NCI-H146 treated with DMSO at 0.1 percent for 48 hours (cell line): ENCODE data around the gene ACTA1.
"Not testable (repeated sequence)": the region's sequence is repeated elsewhere in the genome, so short reads cannot be mapped to it uniquely, and the experiment has no call there.

Experiments used
- DNase-seq: peaks from one replicate; lab custom pipeline; 2025; ENCODE audit not compliant: unreplicated experiment; lab: John Stamatoyannopoulos, UW

Gene ACTA1

GRCh38 chr1:229434005-229434640 is at the start of gene ACTA1:
Gene ACTA1, minus strand, starts transcription at chr1:229434094. Its CDS starts 979 bp downstream, at chr1:229433115.
- DNase-seq = no peak

DNA sequence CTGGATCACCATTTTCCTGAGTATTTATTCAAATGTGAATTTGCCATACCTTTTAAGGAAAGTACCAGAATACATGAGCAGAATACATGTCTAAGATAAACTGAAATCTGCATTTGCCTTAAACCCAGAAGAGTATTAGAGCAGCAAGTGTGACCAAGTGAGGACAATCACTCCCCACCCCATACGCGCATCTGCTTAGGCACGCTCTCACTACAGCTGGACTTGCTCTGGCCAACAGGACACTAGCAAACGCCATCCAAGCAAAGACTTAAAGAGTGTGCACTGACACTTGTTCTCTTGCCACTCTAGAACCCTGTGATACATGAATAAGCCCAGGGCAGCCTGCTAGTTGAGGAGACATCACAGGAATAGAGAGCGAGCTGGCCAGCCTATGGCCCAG is 48.6 kb upstream of the ACTA1 start:
- no peak for DNase-seq

DNA sequence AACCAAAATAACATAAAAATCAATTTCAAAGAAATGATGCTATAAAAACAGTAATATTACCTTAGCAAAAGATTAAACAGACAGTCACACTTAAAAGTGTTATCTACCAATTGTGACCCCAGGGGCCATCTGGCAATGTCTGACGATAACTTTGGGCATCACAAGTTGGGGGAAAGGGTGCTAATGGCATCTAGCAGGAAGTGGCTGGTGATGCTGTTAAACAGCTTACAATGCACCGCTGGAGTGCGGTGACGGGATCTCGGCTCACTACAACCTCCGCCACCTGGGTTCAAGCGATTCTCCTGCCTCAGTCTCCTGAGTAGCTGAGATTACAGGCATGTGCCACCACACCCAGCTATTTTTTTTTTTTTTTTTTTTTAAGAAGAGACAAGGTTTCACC is 46.6 kb upstream of the ACTA1 start:
- DNase-seq = no peak

DNA sequence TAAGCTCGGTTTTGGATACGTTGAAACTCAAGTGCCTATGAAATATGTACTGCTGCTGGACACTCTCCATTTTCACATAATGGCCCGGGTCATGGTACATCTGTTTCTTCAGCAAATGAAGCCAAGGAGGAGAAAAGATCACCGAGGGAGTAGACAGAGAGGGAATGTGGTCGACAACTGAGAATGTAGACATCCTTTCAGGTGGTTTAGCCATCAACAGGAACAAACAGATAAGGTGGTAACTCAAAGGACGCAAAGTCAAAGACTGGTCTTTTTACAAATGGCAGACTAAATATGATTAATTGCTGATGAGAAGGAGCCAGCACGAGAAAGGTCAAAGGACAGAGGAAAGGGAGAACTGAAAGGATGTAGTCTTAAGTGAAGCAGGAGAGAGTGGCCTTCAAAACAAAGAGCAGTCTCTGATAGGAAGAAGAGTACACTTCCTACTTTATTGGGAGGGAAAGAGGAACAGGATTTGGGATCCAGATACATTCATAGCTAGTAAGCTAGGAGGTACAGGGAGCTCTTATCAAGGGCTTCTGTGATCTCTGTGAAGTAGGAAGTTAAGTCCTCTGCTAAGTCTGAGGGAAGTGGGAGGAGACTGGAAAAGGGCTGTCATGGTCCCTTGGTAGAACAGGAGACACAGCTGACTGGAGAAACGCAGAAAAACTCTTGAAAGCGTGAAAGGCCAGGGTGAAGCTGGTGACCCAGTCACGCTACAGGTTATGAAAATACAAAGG is 45.9 kb upstream of the ACTA1 start:
- no peak for DNase-seq

- no peak for DNase-seq
Measured at GRCh38 chr1:229478852-229479251, 45.0 kb upstream of the ACTA1 start.

DNA sequence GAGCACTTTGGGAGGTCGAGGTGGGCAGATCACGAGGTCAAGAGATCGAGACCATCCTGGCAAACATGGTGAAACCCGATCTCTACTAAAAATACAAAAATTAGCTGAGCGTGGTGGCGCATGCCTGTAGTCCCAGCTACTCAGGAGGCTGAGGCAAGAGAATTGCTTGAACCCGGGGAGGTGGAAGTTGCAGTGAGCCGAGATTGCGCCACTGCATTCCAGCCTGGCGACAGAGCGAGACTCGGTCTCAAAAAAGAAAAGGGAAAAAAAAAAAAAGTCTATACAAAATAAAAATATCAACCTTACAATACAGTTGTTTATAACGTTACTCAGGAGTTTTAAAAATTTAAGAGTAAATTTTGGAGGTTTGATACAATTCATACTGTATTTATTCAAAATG is 42.0 kb upstream of the ACTA1 start:
- DNase-seq = not testable (repeated sequence)

- DNase-seq = no peak
Measured at GRCh38 chr1:229474509-229474908, 40.6 kb upstream of the ACTA1 start.

- DNase-seq = no peak
Measured at GRCh38 chr1:229471175-229471574, 37.3 kb upstream of the ACTA1 start.

DNA sequence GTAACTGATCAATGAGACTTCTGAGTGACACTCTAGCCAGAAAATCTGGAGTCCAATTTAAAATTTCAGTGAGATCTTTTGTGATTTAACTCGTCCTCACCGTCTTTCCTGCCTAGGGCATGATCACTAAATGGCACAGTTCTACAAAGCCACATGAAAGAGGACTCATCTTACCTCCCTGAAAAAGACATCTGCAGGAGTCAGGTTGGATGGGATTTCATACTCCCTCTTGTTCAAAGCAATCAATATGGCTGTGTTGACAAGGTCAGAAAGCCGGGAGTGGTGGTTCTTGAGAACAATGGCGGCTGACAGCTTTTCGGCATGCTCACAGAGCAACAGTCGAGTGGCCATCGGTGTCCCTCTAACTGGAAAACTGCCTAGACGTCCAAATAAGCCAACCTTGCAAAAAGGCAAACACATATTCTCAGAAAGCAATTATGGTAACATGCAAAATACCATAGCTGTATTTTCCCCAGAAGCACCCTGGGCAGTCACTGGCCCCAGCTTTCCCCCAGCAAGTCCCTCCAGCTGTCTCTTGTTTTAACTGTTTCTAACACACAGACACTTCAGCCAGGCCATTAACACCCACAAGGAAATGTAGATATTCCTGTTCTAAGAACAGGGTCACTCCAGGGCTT is 36.6 kb upstream of the ACTA1 start:
- peak; percentile 53 for DNase-seq

GRCh38 chr1:229466887-229467286 is 33.0 kb upstream of the ACTA1 start:
- no peak for DNase-seq

DNA sequence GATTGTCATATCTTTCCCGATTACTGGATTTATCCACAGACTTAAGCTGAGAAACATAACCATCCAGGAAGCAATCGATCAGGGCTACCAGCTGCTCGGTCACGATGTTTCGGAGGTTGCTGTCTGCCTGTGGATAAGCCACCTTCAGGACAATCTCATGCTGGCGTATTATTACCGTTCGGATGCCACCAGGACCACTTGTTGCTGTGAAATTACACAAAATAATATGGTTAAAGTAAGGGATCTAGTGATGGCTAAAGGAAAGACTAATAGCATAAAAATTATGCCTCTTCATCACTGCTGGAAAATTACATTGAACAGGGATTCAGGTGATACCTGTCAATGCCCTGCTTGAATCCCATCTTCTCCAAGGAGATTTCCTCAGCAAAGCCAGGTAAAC is 30.8 kb upstream of the ACTA1 start:
- no peak for DNase-seq

GRCh38 chr1:229461032-229461668 is 27.3 kb upstream of the ACTA1 start:
- no peak for DNase-seq

DNA sequence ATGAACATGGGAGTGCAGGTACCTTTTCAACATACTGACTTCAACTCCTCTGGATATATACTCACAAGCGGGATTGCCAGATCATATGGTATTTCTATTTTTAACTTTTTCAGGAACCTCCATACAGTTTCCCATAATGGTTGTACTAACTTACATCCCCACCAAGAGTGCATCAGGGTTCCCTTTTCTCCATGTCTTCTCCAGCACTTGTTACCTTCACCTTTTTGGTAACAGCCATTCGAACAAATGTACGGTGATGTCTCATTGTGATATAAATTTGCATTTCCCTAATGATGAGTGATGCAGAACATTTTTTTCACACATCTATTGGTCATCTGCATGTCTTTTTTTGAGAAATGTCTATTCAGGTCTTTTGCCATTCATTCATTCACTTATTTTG is 25.9 kb upstream of the ACTA1 start:
- no peak for DNase-seq

DNA sequence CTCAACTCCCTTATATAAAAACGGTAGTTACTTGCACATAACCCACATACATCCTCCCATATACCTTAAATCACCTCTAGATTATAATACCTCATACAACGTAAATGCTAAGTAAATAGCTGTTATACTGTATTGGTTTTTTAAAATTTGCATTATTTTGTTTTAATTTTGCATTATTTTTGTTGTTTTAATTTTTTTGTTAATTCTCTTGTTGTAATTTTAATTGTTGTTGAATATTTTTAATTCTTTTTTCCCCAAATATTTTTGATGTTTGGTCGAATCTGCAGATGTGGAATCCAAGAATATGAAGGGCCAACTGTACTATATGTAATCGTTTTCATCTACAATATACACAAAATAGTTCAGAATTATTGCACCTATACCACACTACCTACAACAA is 23.5 kb upstream of the ACTA1 start:
- DNase-seq = no peak

DNA sequence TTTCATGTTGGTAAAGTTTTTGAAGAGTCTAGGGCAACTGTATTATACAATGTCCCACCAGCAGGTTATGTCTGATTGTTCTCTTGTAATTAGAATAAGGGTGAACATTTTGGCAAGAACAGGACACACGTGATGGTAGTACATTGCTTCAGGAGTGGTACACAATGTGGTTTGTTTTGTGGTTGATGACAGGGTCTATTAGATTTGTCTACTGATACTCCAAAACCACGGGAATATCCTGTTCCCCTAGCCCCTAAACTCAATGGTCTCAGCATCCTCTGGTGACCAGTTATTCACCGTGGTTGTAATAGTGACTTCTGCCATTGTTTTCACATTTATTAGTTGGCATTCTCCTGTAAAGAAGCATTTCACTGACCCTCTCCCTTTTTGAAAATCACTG is 22.1 kb upstream of the ACTA1 start:
- DNase-seq = no peak

DNA sequence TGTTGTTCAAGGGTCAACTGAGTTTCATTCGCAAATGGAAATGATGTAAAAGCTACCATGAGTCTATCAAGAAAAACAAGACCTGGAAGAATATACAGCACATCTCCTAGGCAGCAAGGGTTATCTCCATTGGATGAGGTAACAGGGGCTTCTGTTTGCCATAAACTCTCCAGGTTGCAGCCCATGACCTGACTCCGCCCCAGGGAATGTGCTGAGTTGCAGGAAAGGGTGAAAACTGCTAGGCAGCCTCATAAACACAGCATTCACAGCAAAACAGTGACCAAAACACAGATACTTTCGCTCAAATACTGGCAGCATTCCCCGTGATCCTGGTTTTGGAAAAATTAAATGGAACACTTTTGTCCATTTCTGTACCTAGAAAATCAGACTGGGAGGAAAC is 20.2 kb upstream of the ACTA1 start:
- no peak for DNase-seq

- peak; percentile 10 for DNase-seq
Measured at GRCh38 chr1:229452956-229453801, 19.3 kb upstream of the ACTA1 start.

- DNase-seq = no peak
Measured at GRCh38 chr1:229448845-229449244, 15.0 kb upstream of the ACTA1 start.

GRCh38 chr1:229448354-229448753 is 14.5 kb upstream of the ACTA1 start:
- no peak for DNase-seq

- no peak for DNase-seq
Measured at GRCh38 chr1:229447809-229448252, 13.9 kb upstream of the ACTA1 start.

DNA sequence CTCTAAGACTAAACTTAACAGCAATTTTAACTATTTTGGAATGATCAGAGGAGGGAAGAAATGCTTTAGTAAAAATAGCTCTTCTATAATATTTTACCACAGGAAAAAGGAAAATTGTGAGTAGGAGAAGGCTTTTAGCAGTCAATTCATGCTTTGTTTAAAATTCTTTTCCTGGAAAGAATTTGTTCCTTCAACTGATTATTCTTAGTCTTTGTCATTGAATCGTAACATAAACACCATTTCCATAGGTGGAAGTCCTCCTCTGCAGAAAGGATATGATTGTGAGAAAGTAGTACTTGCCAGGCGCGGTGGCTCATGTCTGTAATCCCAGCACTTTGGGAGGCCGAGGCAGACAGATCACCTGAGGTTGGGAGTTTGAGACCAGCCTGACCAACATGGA is 11.9 kb upstream of the ACTA1 start:
- no peak for DNase-seq
